GM18861 (cell line): ENCODE measurements around the gene SUCNR1.

Experiments used
- ATAC-seq: cut with Tn5 transposase; IDR thresholded peaks from one replicate; pipeline ENCODE4 v1.9.1; 2021; ENCODE audit not compliant: unreplicated experiment

Gene SUCNR1

GRCh38 chr3:151933234-151933853 lies 59.9 kb downstream of the SUCNR1 start:
- ATAC-seq: no peak
